A549 (cell line): Measurements from ENCODE around the gene SMIM31. TPM values are rescaled to one million over a fixed set of nuclear protein-coding genes. Genes with fewer than 3 reads are reported as not detected.

ENCODE experiments used
- ATAC-seq, 2 experiments: fragments of 200-7000 bp in 1 of 2; fragments of >200 bp in 1 of 2; cut with Nextera tagmentation in 1 of 2; cut with Tn5 transposase in 1 of 2; 3 replicates each; pipeline versions ENCODE4 v1.8.0 to v1.9.1; 2018 to 2020; ENCODE audit warnings: mild to moderate bottlenecking in 1 of 2, moderate library complexity in 1 of 2
- CTCF ChIA-PET: fragments of 300-600 bp; sonication (Branson Sonifier 250); formaldehyde crosslinking; extraction: SDS; loops from one replicate; lab custom pipeline; 2021; ENCODE audit warnings: antibody characterized with exemption, inconsistent platforms; lab: Yijun Ruan, JAX
- POLR2A ChIA-PET: fragments of 350-600 bp; formaldehyde crosslinking; extraction: SDS; loops from one replicate; lab custom pipeline; 2021; ENCODE audit warnings: antibody characterized with exemption, inconsistent platforms; lab: Yijun Ruan, JAX
- DNase-seq, 2 experiments: peaks; one replicate each; pipeline versions ENCODE4 v3.0.0 to v3.0.0-alpha.2; 2011 to 2016; ENCODE audit warnings: low read depth in 1 of 2, low spot score in 1 of 2
- FAIRE-seq: peaks from 2 replicates; lab custom pipeline; 2011; peaks lifted over from hg19 to GRCh38; lab: Jason Lieb, UNC
- H3K27ac ChIP-seq, 2 experiments: fragments of >200 bp; sonication (Bioruptor Twin); formaldehyde crosslinking; 3 replicates each; pipeline ENCODE4 v1.5.1; 2016 to 2017
- H3K4me1 ChIP-seq: fragments of >200 bp; sonication (Bioruptor Twin); formaldehyde crosslinking; 3 replicates; pipeline ENCODE4 v1.6.1; 2016
- H3K4me2 ChIP-seq: fragments of >200 bp; sonication (Bioruptor Twin); formaldehyde crosslinking; 3 replicates; pipeline ENCODE4 v1.6.1; 2016
- H3K4me3 ChIP-seq: fragments of >200 bp; sonication (Bioruptor Twin); formaldehyde crosslinking; 3 replicates; pipeline ENCODE4 v1.5.1; 2016
- H3K9me3 ChIP-seq: fragments of >200 bp; sonication (Bioruptor Twin); formaldehyde crosslinking; 3 replicates; pipeline ENCODE4 v1.6.1; 2016
- CHD2 ChIP-seq: fragments of 150-350 bp; IDR thresholded peaks from 2 replicates; pipeline ENCODE4 v1.6.1; 2014; ENCODE audit warnings: low read length; ENCODE audit not compliant: partially characterized antibody
- CHD4 ChIP-seq: fragments of 200-600 bp; sonication (generic); IDR thresholded peaks from 2 replicates; pipeline ENCODE4 v1.6.1; 2016; ENCODE audit warnings: antibody characterized with exemption, mild to moderate bottlenecking, borderline replicate concordance
- JUN ChIP-seq, 2 experiments: fragments of >200 bp; sonication (Bioruptor Twin); formaldehyde crosslinking; IDR thresholded peaks; 2 replicates in 1 of 2; 3 replicates in 1 of 2; pipeline ENCODE4 v1.6.1; 2016 to 2017
- KDM1A ChIP-seq: fragments of 200-600 bp; sonication (generic); IDR thresholded peaks from 2 replicates; pipeline ENCODE4 v1.6.1; 2016; ENCODE audit warnings: low read depth, mild to moderate bottlenecking
- NFE2L2 ChIP-seq: fragments of 150-350 bp; conservative IDR thresholded peaks from 2 replicates; pipeline ENCODE4 v1.6.1; 2014; ENCODE audit warnings: low read length
- NPAS2 ChIP-seq: fragments of 250-450 bp; sonication (Bioruptor Pico); IDR thresholded peaks from 2 replicates; pipeline ENCODE4 v1.8.0; 2022; ENCODE audit warnings: mild to moderate bottlenecking, moderate library complexity, borderline replicate concordance
- RNF2 ChIP-seq: fragments of 200-600 bp; sonication (generic); IDR thresholded peaks from 2 replicates; pipeline ENCODE4 v1.6.1; 2016; ENCODE audit warnings: low read depth, mild to moderate bottlenecking, antibody characterized with exemption, moderate library complexity, borderline replicate concordance
- ZSCAN20 ChIP-seq: fragments of 250-450 bp; sonication (Bioruptor Pico); IDR thresholded peaks from 2 replicates; pipeline ENCODE4 v1.8.0; 2022; ENCODE audit warnings: mild to moderate bottlenecking, moderate library complexity
- WGBS: methylation state at CpG from one replicate; pipeline ENCODE4 v1.1.6; 2017; ENCODE audit errors: missing lambda C conversion rate; 5-methylcytosine and 5-hydroxymethylcytosine counted together
- polyA plus RNA-seq, 4 experiments: library from polyadenylated mRNA; depleted of rRNA in 3 of 4; stranded (reverse); fragments of >200 nt; fragmentation: RNase III in 1 of 4; extraction: RNeasy Plus Mini Kit Qiagen cat#74134 plus additional on column Dnase treatment in 1 of 4; gene quantifications; 2 replicates in 3 of 4; 3 replicates in 1 of 4; pipeline ENCODE4 v1.2.3, GENCODE V29; 2011 to 2017
- small RNA-seq, 6 experiments: library from RNA; depleted of rRNA; stranded (forward); fragments of <200 nt; gene quantifications; one replicate each; pipeline ENCODE3, GENCODE V24; 2012

SMIM31 gene
- polyA plus RNA-seq, 2 of the 4 experiments (the other 2 are of a cell fraction), result 0.39 TPM; not detected in 1

- no peak overlapping the region for H3K4me3 ChIP-seq
- ATAC-seq (no peak), FAIRE-seq (no peak), DNase-seq (no peak)
- no peak overlapping the region for H3K27ac ChIP-seq
- H3K9me3 ChIP-seq, result no peaks in the 10 kb centered on the region
- WGBS, result 16% methylated on average over 2 of the region's 2 CpGs
- ChIA-PET POLR2A (no interaction called here), CTCF (no interaction called here)
- H3K4me1 ChIP-seq, result no peaks in the 10 kb centered on the region
- no peak for TF ChIP-seq NFE2L2
- no peak for TF ChIP-seq JUN (IDR thresholded peaks at IDR 0.05)
- no peak for TF ChIP-seq ZSCAN20 (CRISPR knock-in tag)
- no peak for TF ChIP-seq CHD2
- TF ChIP-seq KDM1A, result no peak
- no peak for TF ChIP-seq NPAS2 (CRISPR knock-in tag)
- no peak for TF ChIP-seq RNF2
- no peak for TF ChIP-seq CHD4
- H3K4me2 ChIP-seq, result no peak overlapping the region
Observed at GRCh38 chr4:164847967-164848649, 94.2 kb downstream of the SMIM31 start.

Small RNA genes lying within 50 kb of the gene (small RNA-seq; reads per million reads assigned to genes)
- gene RNU6-668P, result 0 reads per million in 6 experiments

Other genes starting within 250 kb of the SMIM31 start
- gene APELA, start 123.0 kb downstream of the SMIM31 start, polyA plus RNA-seq (2011; rRNA removed), result not detected in 2 replicates
- not detected in 3 replicates for gene APELA, start 123.0 kb downstream of the SMIM31 start, polyA plus RNA-seq (2017; fragmentation: RNase III; extraction: RNeasy Plus Mini Kit Qiagen cat#74134 plus additional on column Dnase treatment)
- gene TRIM61, start 223.5 kb downstream of the SMIM31 start, polyA plus RNA-seq (2011; rRNA removed), result not detected in 2 replicates
- gene TRIM61, start 223.5 kb downstream of the SMIM31 start, polyA plus RNA-seq (2017; fragmentation: RNase III; extraction: RNeasy Plus Mini Kit Qiagen cat#74134 plus additional on column Dnase treatment), result not detected in 3 replicates